Measurements from ENCODE around the gene ACTR1A.
"Not testable (repeated sequence)": the region's sequence is repeated elsewhere in the genome, so short reads cannot be mapped to it uniquely, and the experiment has no call there.

The ACTR1A gene

GRCh38 chr10:102503264-102504178 is 1.0 kb upstream of the ACTR1A start, which contains the start of gene SUFU:
Gene SUFU, plus strand, starts transcription at chr10:102503972. Its CDS starts 181 bp downstream, at chr10:102504153.
- ChIA-PET CTCF (interaction anchor here (0.6 to 16.4 kb wide), 47 partner anchors 8 to 343 kb away, joined by 3 to 174 read pairs (median 4); partner anchors contain the start of genes CUEDC2 and FBXL15), POLR2A (interaction anchor here (0.6 to 1.6 kb wide), 3 partner anchors 20 to 143 kb away, joined by 3 to 4 read pairs (median 3); no protein-coding TSS in a partner anchor)
- peak; percentile 98 for DNase-seq (ENCODE audit: extremely low spot score)
- TF ChIP-seq CTCF (IDR thresholded peaks at IDR 0.05; ENCODE audit: control extremely low read depth, extremely low read depth, low read depth, missing control alignments) = peak; percentile 81

GRCh38 chr10:102502029-102502336 is 529 bp downstream of the ACTR1A start:
- peak; percentile 99 for DNase-seq (ENCODE audit: extremely low spot score)
- no peak for TF ChIP-seq CTCF (IDR thresholded peaks at IDR 0.05; ENCODE audit: control extremely low read depth, extremely low read depth, low read depth, missing control alignments)
- CTCF ChIA-PET = interaction anchor here (1.0 to 16.4 kb wide), 16 partner anchors 10 to 109 kb away, joined by 3 to 174 read pairs (median 5); no protein-coding TSS in a partner anchor
- POLR2A ChIA-PET = no interaction called here

GRCh38 chr10:102501201-102502028 is 1.1 kb downstream of the ACTR1A start:
- CTCF ChIA-PET = interaction anchor here (1.8 to 16.4 kb wide), 4 partner anchors 18 to 80 kb away, joined by 5 to 174 read pairs (median 12); no protein-coding TSS in a partner anchor

GRCh38 chr10:102500686-102501085 is 1.8 kb downstream of the ACTR1A start:
- POLR2A ChIA-PET = not testable (repeated sequence)
- CTCF ChIA-PET = interaction anchor here (1.9 to 16.4 kb wide), 3 partner anchors 18 to 81 kb away, joined by 10 to 174 read pairs (median 15); no protein-coding TSS in a partner anchor

More at GRCh38 chr10:102501201-102502028, 1.1 kb downstream of the ACTR1A start:
- TF ChIP-seq CTCF (IDR thresholded peaks at IDR 0.05; ENCODE audit: control extremely low read depth, extremely low read depth, low read depth, missing control alignments) = no peak
- POLR2A ChIA-PET = no interaction called here
- DNase-seq (ENCODE audit: extremely low spot score) = no peak

GRCh38 chr10:102499356-102499755 is 3.2 kb downstream of the ACTR1A start:
- DNase-seq (ENCODE audit: extremely low spot score) = no peak
- CTCF ChIA-PET = interaction anchor here (1.1 to 16.4 kb wide), 3 partner anchors 16 to 270 kb away, joined by 3 to 174 read pairs (median 9); no protein-coding TSS in a partner anchor
- POLR2A ChIA-PET = no interaction called here
- TF ChIP-seq CTCF (IDR thresholded peaks at IDR 0.05; ENCODE audit: control extremely low read depth, extremely low read depth, low read depth, missing control alignments) = no peak

More at GRCh38 chr10:102500686-102501085, 1.8 kb downstream of the ACTR1A start:
- DNase-seq (ENCODE audit: extremely low spot score) = not testable (repeated sequence)

- no peak for TF ChIP-seq CTCF (IDR thresholded peaks at IDR 0.05; ENCODE audit: control extremely low read depth, extremely low read depth, low read depth, missing control alignments)
- ChIA-PET POLR2A (interaction anchor here (0.7 kb wide), 1 partner anchor 10 kb away, joined by 3 read pairs; no protein-coding TSS in a partner anchor), CTCF (interaction anchor here (0.9 to 16.4 kb wide), 3 partner anchors 15 to 84 kb away, joined by 3 to 174 read pairs (median 9); no protein-coding TSS in a partner anchor)
- no peak for DNase-seq (ENCODE audit: extremely low spot score)
Measured at GRCh38 chr10:102497545-102497944, 5.0 kb downstream of the ACTR1A start.
